IPS DF 6.9 (cell line): ENCODE results near the gene TMEM213.

Experiments
- DNase-seq: peaks from one replicate; pipeline ENCODE4 v3.0.0-alpha.2; 2013; ENCODE audit warnings: low read depth, low spot score
- H3K27ac ChIP-seq: one replicate; pipeline ENCODE4 v1.5.1; 2013; ENCODE audit warnings: low read length, control low read depth
- H3K27me3 ChIP-seq: 2 replicates; pipeline ENCODE4 v1.6.1; 2013; ENCODE audit warnings: mild to moderate bottlenecking, low read length; ENCODE audit not compliant: control insufficient read depth, insufficient read depth
- H3K36me3 ChIP-seq: 2 replicates; pipeline ENCODE4 v1.6.1; 2013; ENCODE audit warnings: low read length; ENCODE audit not compliant: control insufficient read depth, insufficient read depth
- H3K4me1 ChIP-seq: 2 replicates; pipeline ENCODE4 v1.6.1; 2013; ENCODE audit warnings: low read length; ENCODE audit not compliant: control insufficient read depth, insufficient read depth
- H3K4me3 ChIP-seq: 2 replicates; pipeline ENCODE4 v1.5.1; 2013; ENCODE audit warnings: mild to moderate bottlenecking, low read length
- H3K9me3 ChIP-seq: 2 replicates; pipeline ENCODE4 v1.6.1; 2013; ENCODE audit warnings: low read length, inconsistent platforms; ENCODE audit not compliant: control insufficient read depth, insufficient read depth
- WGBS: extraction: QIAGEN DNeasy Blood & Tissue Kit; methylation state at CpG from one replicate; pipeline ENCODE4 v1.1.7; 2013; ENCODE audit warnings: mixed read lengths, missing lambda C conversion rate; ENCODE audit not compliant: insufficient read length, insufficient coverage; 5-methylcytosine and 5-hydroxymethylcytosine counted together

Gene TMEM213

GRCh38 chr7:138857728-138858127 is 59.9 kb downstream of the TMEM213 start:
- no peak overlapping the region for H3K27ac ChIP-seq
- no peaks in the 10 kb centered on the region for H3K27me3 ChIP-seq
- no peaks in the 10 kb centered on the region for H3K9me3 ChIP-seq
- peaks cover 6% of the 10 kb centered on the region for H3K36me3 ChIP-seq
- H3K4me1 ChIP-seq: peaks cover 3% of the 10 kb centered on the region; the same call in 1 of the 2 replicates
- no peak overlapping the region for H3K4me3 ChIP-seq
- DNase-seq: no peak

DNA sequence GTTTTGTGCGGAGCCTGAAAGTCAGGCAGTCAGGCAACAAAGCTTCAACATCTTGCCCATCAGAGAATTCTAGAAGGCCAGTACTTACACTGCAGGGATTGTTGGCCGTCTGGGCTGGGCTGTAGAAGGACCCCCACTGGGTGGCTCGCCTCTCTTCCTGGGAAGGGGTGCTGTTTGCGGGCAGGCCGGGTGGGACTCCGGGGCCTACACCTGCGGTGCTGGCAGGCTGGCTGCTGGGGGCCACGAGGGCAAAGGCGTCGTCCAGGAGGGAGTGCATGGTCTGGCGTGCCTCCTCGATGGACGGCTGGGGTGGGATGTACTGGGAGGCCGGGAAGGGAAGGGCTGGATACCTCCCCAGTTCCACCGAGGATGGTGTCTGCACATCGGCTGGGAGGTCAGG is 63.3 kb downstream of the TMEM213 start:
- WGBS: no CpG with 5 or more reads among the region's 16 CpGs
- H3K4me1 ChIP-seq: no peaks in the 10 kb centered on the region
- H3K4me3 ChIP-seq: no peak overlapping the region
- H3K27ac ChIP-seq: no peak overlapping the region
- H3K36me3 ChIP-seq: peaks cover 6% of the 10 kb centered on the region
- no peaks in the 10 kb centered on the region for H3K9me3 ChIP-seq
- no peaks in the 10 kb centered on the region for H3K27me3 ChIP-seq
- DNase-seq: no peak

GRCh38 chr7:138863931-138864330 is 66.1 kb downstream of the TMEM213 start:
- Histone ChIP-seq H3K4me1 (no peaks in the 10 kb centered on the region), H3K4me3 (no peak overlapping the region), H3K27ac (no peak overlapping the region), H3K36me3 (peaks cover 7% of the 10 kb centered on the region), H3K27me3 (no peaks in the 10 kb centered on the region), H3K9me3 (no peaks in the 10 kb centered on the region)
- no CpG with 5 or more reads among the region's 9 CpGs for WGBS
- no peak for DNase-seq

GRCh38 chr7:138864667-138865066 is 66.9 kb downstream of the TMEM213 start:
- H3K4me1 ChIP-seq: no peaks in the 10 kb centered on the region
- no peak overlapping the region for H3K27ac ChIP-seq
- no CpG with 5 or more reads among the region's 3 CpGs for WGBS
- H3K9me3 ChIP-seq: no peaks in the 10 kb centered on the region
- H3K27me3 ChIP-seq: no peaks in the 10 kb centered on the region
- H3K4me3 ChIP-seq: no peak overlapping the region
- peaks cover 7% of the 10 kb centered on the region for H3K36me3 ChIP-seq
- DNase-seq: no peak

- DNase-seq: no peak
- H3K36me3 ChIP-seq: peaks cover 7% of the 10 kb centered on the region
- H3K9me3 ChIP-seq: no peaks in the 10 kb centered on the region
- no peaks in the 10 kb centered on the region for H3K27me3 ChIP-seq
- WGBS: no CpG with 5 or more reads among the region's 4 CpGs
- no peak overlapping the region for H3K27ac ChIP-seq
- no peaks in the 10 kb centered on the region for H3K4me1 ChIP-seq
- no peak overlapping the region for H3K4me3 ChIP-seq
Observed at GRCh38 chr7:138865843-138866242, 68.0 kb downstream of the TMEM213 start.

DNA sequence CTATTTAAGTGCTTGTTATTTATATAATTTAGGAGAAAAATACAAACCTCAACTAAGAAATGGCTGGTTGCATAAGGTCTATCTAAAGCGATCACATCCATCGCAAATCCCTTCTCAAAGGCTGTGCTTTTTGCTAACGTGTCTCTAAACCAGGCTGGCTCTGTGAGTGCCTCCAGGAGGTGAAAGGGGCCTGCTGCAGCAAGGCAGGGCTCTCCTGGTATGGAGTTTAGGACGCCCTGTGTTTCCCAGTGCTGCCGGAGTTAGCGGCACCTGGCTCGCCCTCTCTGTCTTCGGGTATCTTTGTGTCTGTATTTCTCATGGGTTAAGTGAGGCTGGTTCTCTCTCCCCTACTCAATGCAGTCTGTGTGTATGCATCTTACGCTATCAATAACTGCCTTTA is 68.6 kb downstream of the TMEM213 start:
- Histone ChIP-seq H3K27me3 (no peaks in the 10 kb centered on the region), H3K4me3 (no peak overlapping the region), H3K4me1 (no peaks in the 10 kb centered on the region), H3K27ac (no peak overlapping the region), H3K36me3 (peaks cover 2% of the 10 kb centered on the region; the same call in 1 of the 2 replicates), H3K9me3 (no peaks in the 10 kb centered on the region)
- no CpG with 5 or more reads among the region's 9 CpGs for WGBS
- DNase-seq: no peak

DNA sequence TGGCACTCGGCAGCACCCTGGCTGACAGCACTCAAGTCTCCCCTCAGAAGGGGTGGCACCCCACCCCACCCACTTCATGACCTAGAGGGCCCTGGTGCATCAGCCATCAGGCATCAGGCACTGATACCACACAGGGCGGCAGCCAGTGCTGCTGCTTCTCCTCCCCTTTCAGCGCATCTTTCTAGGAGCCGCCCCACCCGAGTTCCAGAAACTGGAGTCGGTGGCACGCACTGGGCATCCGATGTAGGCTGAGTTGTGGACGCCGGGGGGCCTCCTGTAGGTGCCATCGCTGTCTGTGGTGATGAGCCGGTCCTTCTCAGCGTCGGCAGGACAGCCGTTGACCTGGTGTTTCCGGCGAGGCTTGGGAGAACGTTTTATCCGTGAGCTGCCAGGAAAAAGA is 70.0 kb downstream of the TMEM213 start:
- no peaks in the 10 kb centered on the region for H3K9me3 ChIP-seq
- no peaks in the 10 kb centered on the region for H3K27me3 ChIP-seq
- WGBS: no CpG with 5 or more reads among the region's 19 CpGs
- H3K27ac ChIP-seq: no peak overlapping the region
- no peaks in the 10 kb centered on the region for H3K4me1 ChIP-seq
- H3K36me3 ChIP-seq: peaks cover 2% of the 10 kb centered on the region; the same call in 1 of the 2 replicates
- no peak overlapping the region for H3K4me3 ChIP-seq
- no peak for DNase-seq

DNA sequence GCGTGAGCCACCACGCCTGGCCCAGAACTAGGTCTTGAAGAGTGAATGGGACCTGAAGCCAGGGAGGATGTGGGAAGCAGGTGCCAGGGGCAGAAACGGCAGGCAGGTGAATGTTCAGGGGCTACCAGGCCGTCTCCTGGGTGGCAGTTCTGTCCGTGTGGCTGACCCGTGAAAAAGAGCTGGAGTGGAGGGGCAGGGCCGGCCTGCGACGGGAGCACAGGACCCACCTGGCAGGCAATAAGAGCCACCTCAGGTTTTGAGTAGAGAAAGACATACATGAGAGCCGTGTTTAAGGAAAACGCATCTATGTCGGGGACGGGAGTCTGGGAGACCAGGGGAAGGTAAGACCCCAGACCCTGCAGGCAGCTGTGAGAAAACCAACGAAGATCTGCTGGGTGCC is 70.9 kb downstream of the TMEM213 start:
- no peak overlapping the region for H3K4me3 ChIP-seq
- WGBS: no CpG with 5 or more reads among the region's 14 CpGs
- peaks cover 2% of the 10 kb centered on the region; the same call in 1 of the 2 replicates for H3K36me3 ChIP-seq
- no peaks in the 10 kb centered on the region for H3K4me1 ChIP-seq
- DNase-seq: no peak
- H3K27ac ChIP-seq: no peak overlapping the region
- H3K9me3 ChIP-seq: no peaks in the 10 kb centered on the region
- H3K27me3 ChIP-seq: no peaks in the 10 kb centered on the region

- Histone ChIP-seq H3K27ac (no peak overlapping the region), H3K9me3 (no peaks in the 10 kb centered on the region), H3K4me3 (no peak overlapping the region), H3K36me3 (peaks cover 2% of the 10 kb centered on the region; the same call in 1 of the 2 replicates), H3K27me3 (no peaks in the 10 kb centered on the region), H3K4me1 (no peaks in the 10 kb centered on the region)
- no CpG with 5 or more reads among the region's 30 CpGs for WGBS
- DNase-seq: no peak
Observed at GRCh38 chr7:138869353-138869752, 71.6 kb downstream of the TMEM213 start.

DNA sequence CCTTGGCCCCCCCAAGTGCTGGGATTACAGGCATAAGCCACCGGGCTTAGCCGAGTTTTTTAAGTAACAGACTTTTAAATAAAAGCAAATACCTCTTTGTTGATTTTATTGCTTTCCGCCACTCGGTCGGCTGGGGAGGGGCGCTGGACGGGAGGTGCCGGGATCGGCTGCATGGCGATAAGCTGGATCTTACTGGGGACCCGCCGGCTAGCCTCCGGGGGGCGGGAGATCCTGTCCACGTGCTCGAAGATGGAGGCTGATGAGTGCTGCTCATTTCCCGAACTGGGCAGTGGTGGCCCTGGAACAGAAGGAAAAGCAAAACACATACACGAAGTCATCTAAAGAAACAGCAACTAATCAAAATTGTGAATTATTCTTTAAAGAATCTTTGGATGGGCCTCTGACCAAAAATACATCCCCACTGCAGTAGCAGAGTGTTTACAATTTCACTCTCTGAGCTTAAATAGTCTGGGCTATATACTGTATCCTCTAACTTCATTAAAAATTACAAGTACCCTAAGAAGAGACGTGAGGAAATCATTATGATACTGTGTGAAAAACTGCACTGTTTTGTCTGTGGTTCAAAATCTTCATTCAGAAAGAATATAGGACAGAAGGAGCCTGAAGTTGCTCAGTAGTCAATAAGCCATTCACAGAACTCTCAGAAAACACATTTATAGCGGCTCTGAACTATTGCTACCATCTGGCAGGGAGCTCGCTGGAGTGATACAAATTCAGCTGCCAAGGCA is 73.4 kb downstream of the TMEM213 start:
- Histone ChIP-seq H3K9me3 (no peaks in the 10 kb centered on the region), H3K4me3 (no peak overlapping the region), H3K27me3 (no peaks in the 10 kb centered on the region), H3K36me3 (peaks cover 2% of the 10 kb centered on the region; the same call in 1 of the 2 replicates), H3K4me1 (no peaks in the 10 kb centered on the region), H3K27ac (no peak overlapping the region)
- no CpG with 5 or more reads among the region's 21 CpGs for WGBS
- no peak for DNase-seq

DNA sequence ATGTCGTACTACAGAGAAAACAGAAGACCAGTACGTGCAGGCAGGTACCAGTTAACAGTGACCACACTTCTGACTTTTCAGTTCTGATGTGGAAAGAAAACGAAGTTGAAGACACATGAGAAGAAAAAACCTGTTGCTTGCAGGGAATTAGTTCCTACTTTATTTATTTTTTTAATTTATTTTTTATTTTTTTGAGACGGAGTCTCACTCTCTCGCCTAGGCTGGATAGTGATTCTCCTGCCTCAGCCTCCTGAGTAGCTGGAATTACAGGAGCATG is 74.0 kb downstream of the TMEM213 start:
- H3K4me3 ChIP-seq: no peak overlapping the region
- no peaks in the 10 kb centered on the region for H3K4me1 ChIP-seq
- no peaks in the 10 kb centered on the region for H3K9me3 ChIP-seq
- H3K27me3 ChIP-seq: no peaks in the 10 kb centered on the region
- WGBS: no CpG with 5 or more reads among the region's 5 CpGs
- DNase-seq: no peak
- H3K36me3 ChIP-seq: peaks cover 2% of the 10 kb centered on the region; the same call in 1 of the 2 replicates
- no peak overlapping the region for H3K27ac ChIP-seq
